ACHN (cell line): Measurements from ENCODE around the gene KLHL20.
"Not testable (repeated sequence)": the region's sequence is repeated elsewhere in the genome, so short reads cannot be mapped to it uniquely, and the experiment has no call there.

Experiments used
- DNase-seq: peaks from one replicate; pipeline ENCODE4 v3.0.0-alpha.2; 2015
- in situ Hi-C: cut with HindIII; loops from 2 replicates; pipeline ENCODE4 v1.10.0; 2017; ENCODE audit warnings: low sequenced_read_pairs, low pct_ligation_motif_present, low pct_unique_long_range_greater_than_20kb

KLHL20 gene

GRCh38 chr1:173714759-173715537 is at the start of gene KLHL20:
Gene KLHL20, plus strand, starts transcription at chr1:173714981. Its CDS starts 1,063 bp downstream, at chr1:173716044.
- peak; percentile 95 for DNase-seq
- in situ Hi-C loops, result no loop called here

- peak; percentile 12 for DNase-seq
- in situ Hi-C loops, result no loop called here
Measured at GRCh38 chr1:173666646-173667045, 48.1 kb upstream of the KLHL20 start.

GRCh38 chr1:173669491-173669941 is 45.3 kb upstream of the KLHL20 start, which contains the start of gene ANKRD45:
Gene ANKRD45, minus strand, starts transcription at chr1:173669851. Its CDS starts 10,433 bp downstream, at chr1:173659418.
- in situ Hi-C loops, result no loop called here
- DNase-seq, result peak; percentile 73

GRCh38 chr1:173674496-173674895 is 40.3 kb upstream of the KLHL20 start:
- in situ Hi-C loops, DNase-seq: not testable (repeated sequence)

- in situ Hi-C loops, DNase-seq: not testable (repeated sequence)
Measured at GRCh38 chr1:173680152-173680551, 34.6 kb upstream of the KLHL20 start.

- in situ Hi-C loops, result no loop called here
- no peak for DNase-seq
Measured at GRCh38 chr1:173682184-173682583, 32.6 kb upstream of the KLHL20 start.

- in situ Hi-C loops, result not testable (repeated sequence)
Measured at GRCh38 chr1:173683838-173684237, 30.9 kb upstream of the KLHL20 start.

GRCh38 chr1:173685121-173685520 is 29.7 kb upstream of the KLHL20 start:
- DNase-seq, in situ Hi-C loops: not testable (repeated sequence)

More at GRCh38 chr1:173683838-173684237, 30.9 kb upstream of the KLHL20 start:
- not testable (repeated sequence) for DNase-seq

- no peak for DNase-seq
- in situ Hi-C loops, result no loop called here
Measured at GRCh38 chr1:173688300-173688699, 26.5 kb upstream of the KLHL20 start.

GRCh38 chr1:173693238-173693637 is 21.5 kb upstream of the KLHL20 start:
- no peak for DNase-seq
- in situ Hi-C loops, result no loop called here

GRCh38 chr1:173701299-173701698 is 13.5 kb upstream of the KLHL20 start:
- in situ Hi-C loops, DNase-seq: not testable (repeated sequence)

GRCh38 chr1:173702736-173703135 is 12.0 kb upstream of the KLHL20 start:
- DNase-seq, result no peak
- in situ Hi-C loops, result no loop called here

- DNase-seq, result no peak
- in situ Hi-C loops, result no loop called here
Measured at GRCh38 chr1:173705117-173705516, 9.7 kb upstream of the KLHL20 start.

- in situ Hi-C loops, result no loop called here
- DNase-seq, result no peak
Measured at GRCh38 chr1:173708787-173709186, 6.0 kb upstream of the KLHL20 start.

- in situ Hi-C loops, result no loop called here
- DNase-seq, result no peak
Measured at GRCh38 chr1:173714441-173714758, 381 bp upstream of the KLHL20 start.

- in situ Hi-C loops, result no loop called here
- no peak for DNase-seq
Measured at GRCh38 chr1:173715538-173715844, 710 bp downstream of the KLHL20 start.

GRCh38 chr1:173717238-173717637 is 2.5 kb downstream of the KLHL20 start:
- peak; percentile 55 for DNase-seq
- in situ Hi-C loops, result no loop called here

GRCh38 chr1:173731331-173731730 is 16.6 kb downstream of the KLHL20 start:
- DNase-seq, in situ Hi-C loops: not testable (repeated sequence)

GRCh38 chr1:173733912-173734311 is 19.1 kb downstream of the KLHL20 start:
- DNase-seq, result no peak
- in situ Hi-C loops, result no loop called here

GRCh38 chr1:173736104-173736503 is 21.3 kb downstream of the KLHL20 start:
- DNase-seq, in situ Hi-C loops: not testable (repeated sequence)
